ENCODE data around the gene FAM120B.

GRCh38 chr6:170312876-170313275 lies 6.3 kb downstream of the FAM120B start:
- TF ChIP-seq CTCF (conservative IDR thresholded peaks at IDR 0.05; ENCODE audit: low read depth, low read length) (no peak), FOS (IDR thresholded peaks at IDR 0.05; ENCODE audit: low read depth, low read length) (no peak), CHD1 (IDR thresholded peaks at IDR 0.05; ENCODE audit: low read depth, low read length) (no peak), MXI1 (IDR thresholded peaks at IDR 0.05; ENCODE audit: borderline replicate concordance, low read depth, low read length) (no peak)
